Urinary bladder (tissue), 4 donors: ENCODE data around the gene CPA5. TPM values are rescaled to one million over a fixed set of nuclear protein-coding genes. Genes with fewer than 3 reads are reported as not detected.

ENCODE experiments used
- DNase-seq: peaks from one replicate; pipeline ENCODE4 v3.0.0-alpha.2; 2015; ENCODE audit errors: extremely low spot score
- H3K27ac ChIP-seq: one replicate; pipeline ENCODE4 v1.5.1; 2013; ENCODE audit warnings: low read depth, mild to moderate bottlenecking, moderate library complexity
- H3K36me3 ChIP-seq: one replicate; pipeline ENCODE4 v1.6.1; 2013; ENCODE audit warnings: mild to moderate bottlenecking, moderate library complexity; ENCODE audit not compliant: insufficient read depth
- H3K4me1 ChIP-seq: one replicate; pipeline ENCODE4 v1.6.1; 2013; ENCODE audit warnings: mild to moderate bottlenecking, moderate library complexity; ENCODE audit not compliant: insufficient read depth
- H3K4me3 ChIP-seq: one replicate; pipeline ENCODE4 v1.5.1; 2013; ENCODE audit warnings: low read depth, low read length
- WGBS: extraction: QIAGEN DNeasy Blood & Tissue Kit; methylation state at CpG from one replicate; pipeline ENCODE4 v1.1.7; 2013; 5-methylcytosine and 5-hydroxymethylcytosine counted together
- polyA plus RNA-seq: library from polyadenylated mRNA; stranded (reverse); fragments of 200-250 nt; gene quantifications from one replicate; pipeline ENCODE4 v1.2.3, GENCODE V29; 2013
- total RNA-seq: library from RNA; depleted of rRNA; stranded (reverse); fragments of >200 nt; gene quantifications from one replicate; pipeline ENCODE4 v1.2.3, GENCODE V29; 2014
- donor health status: healthy with polysubstance abuse.
- donor health status: healthy.

CPA5 gene
- total and polyA plus RNA-seq, 2 donors = 0.16 TPM; not detected in 1

DNA sequence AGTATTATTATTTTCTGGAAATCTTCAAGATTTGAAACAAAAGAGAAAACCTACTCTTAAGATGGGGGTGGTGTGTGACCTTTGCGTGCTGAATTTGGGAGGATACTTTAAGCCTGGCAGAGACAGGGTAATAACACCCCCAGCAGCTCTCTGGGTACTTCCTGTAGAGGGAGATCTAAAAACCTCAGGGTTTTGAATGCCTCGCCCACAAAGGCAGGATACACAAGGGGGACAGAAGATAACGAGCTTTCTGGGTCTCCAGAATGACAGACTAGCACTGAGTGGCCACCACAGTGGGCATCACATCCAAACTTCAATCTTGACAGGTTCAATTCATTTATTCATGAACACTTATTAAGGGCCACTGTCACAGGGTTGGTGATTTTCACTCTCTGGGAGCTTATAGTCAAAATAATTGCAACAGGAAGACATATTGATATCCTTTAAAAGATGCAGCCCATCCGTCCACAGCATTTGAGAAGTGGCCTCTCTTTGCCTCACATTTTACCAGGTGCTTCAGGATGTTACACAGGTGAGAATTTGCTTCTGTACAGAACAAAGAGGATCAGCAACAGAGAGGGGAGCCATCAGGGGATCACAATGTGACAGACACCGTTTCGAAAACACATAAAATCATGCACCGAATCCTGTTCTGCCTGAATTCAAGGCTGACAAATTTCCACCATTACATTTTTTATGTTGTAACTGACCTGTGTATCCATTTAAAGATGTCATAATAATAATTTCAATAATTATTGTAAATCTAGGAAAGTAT is 50.0 kb downstream of the CPA5 start:
- Histone ChIP-seq H3K4me1 (no peaks in the 10 kb centered on the region), H3K36me3 (no peaks in the 10 kb centered on the region), H3K4me3 (no peak overlapping the region), H3K27ac (no peak overlapping the region)
- no peak for DNase-seq
- 87% methylated on average over 7 of the region's 7 CpGs for WGBS

DNA sequence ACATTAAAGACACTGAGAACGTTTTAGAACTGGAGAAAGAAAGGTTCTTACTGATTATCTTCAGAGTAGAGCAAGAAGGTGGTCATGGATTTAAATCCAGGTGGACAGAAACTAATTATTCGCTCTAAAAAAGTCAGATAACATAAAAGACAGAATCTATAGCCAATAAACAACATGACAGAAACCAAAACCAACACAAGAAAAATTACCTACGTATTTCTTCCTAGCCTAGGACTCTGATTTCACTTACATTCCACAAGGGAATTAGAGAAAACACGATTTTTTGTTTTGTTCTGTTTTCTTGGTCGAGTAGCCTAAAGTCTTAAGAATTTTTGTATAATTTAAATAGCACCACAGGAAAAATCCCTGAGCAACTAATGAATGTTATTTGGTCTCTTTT is 50.8 kb downstream of the CPA5 start:
- no peaks in the 10 kb centered on the region for H3K4me1 ChIP-seq
- H3K36me3 ChIP-seq = no peaks in the 10 kb centered on the region
- WGBS = 73% methylated on average over 5 of the region's 5 CpGs
- H3K27ac ChIP-seq = no peak overlapping the region
- no peak overlapping the region for H3K4me3 ChIP-seq
- no peak for DNase-seq

DNA sequence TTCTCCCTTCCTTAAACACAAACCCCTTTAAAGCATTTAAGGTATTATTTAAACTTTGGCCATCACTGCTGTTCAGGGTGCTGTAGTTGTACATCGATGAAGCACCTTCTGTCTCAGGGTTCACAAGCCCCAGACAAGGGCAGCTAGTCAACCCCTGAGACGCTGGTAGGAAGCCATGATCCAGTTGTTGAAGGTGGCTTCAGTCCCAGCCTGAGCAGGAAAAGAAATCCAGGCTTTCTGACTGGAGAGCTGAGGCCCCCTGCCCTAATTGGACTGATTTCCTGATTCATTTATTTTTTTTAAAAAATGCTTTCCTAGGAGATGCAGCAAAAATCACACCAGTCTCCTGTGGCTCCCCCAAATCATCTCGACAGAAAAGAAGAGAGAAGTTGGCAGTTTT is 51.5 kb downstream of the CPA5 start:
- H3K4me3 ChIP-seq = no peak overlapping the region
- 56% methylated on average over 3 of the region's 3 CpGs for WGBS
- H3K27ac ChIP-seq = no peak overlapping the region
- H3K36me3 ChIP-seq = no peaks in the 10 kb centered on the region
- DNase-seq = no peak
- no peaks in the 10 kb centered on the region for H3K4me1 ChIP-seq

- no peak for DNase-seq
- no peaks in the 10 kb centered on the region for H3K36me3 ChIP-seq
- H3K4me1 ChIP-seq = no peaks in the 10 kb centered on the region
- H3K27ac ChIP-seq = no peak overlapping the region
- H3K4me3 ChIP-seq = no peak overlapping the region
- WGBS = 59% methylated on average over 7 of the region's 7 CpGs
Measured at GRCh38 chr7:130397051-130397757, 52.6 kb downstream of the CPA5 start.

GRCh38 chr7:130397758-130398073 is 53.1 kb downstream of the CPA5 start:
- WGBS = 86% methylated on average over 3 of the region's 3 CpGs
- Histone ChIP-seq H3K4me1 (no peaks in the 10 kb centered on the region), H3K4me3 (no peak overlapping the region), H3K36me3 (no peaks in the 10 kb centered on the region), H3K27ac (no peak overlapping the region)
- no peak for DNase-seq

DNA sequence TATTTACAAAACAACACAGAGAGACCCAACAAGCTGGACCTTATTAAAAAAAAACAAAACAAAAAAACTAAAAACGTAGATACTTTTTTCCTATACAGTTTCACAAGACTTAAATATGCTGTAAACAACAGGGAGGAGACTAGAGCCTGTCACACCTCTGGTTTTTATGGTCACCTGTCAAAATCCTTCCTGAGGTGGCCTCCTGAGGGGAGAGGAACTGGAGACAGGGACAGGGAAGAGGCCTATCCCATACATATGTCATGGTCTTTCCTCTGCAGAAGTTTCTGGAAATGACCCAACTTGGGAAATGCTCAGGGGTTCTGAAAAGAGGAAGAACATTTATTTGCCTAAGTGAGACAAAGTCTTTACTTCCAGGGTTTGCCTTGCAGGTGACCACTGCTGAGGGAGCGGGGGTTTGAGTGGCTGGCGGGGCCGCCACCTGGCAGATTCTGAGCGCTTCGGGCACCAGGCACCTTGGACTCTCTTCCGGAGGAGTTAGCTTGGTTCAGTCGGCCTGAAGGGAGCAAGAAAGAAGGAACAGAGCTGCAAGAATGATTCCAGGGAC is 54.0 kb downstream of the CPA5 start:
- H3K36me3 ChIP-seq = no peaks in the 10 kb centered on the region
- H3K4me1 ChIP-seq = no peaks in the 10 kb centered on the region
- no peak for DNase-seq
- H3K4me3 ChIP-seq = no peak overlapping the region
- 86% methylated on average over 8 of the region's 8 CpGs for WGBS
- no peak overlapping the region for H3K27ac ChIP-seq

- WGBS = 36% methylated on average over 4 of the region's 4 CpGs
- H3K36me3 ChIP-seq = no peaks in the 10 kb centered on the region
- H3K27ac ChIP-seq = no peak overlapping the region
- H3K4me3 ChIP-seq = no peak overlapping the region
- DNase-seq = no peak
- H3K4me1 ChIP-seq = no peaks in the 10 kb centered on the region
Measured at GRCh38 chr7:130400120-130400572, 55.5 kb downstream of the CPA5 start.

- WGBS = 93% methylated on average over 1 of the region's 1 CpG
- Histone ChIP-seq H3K36me3 (no peaks in the 10 kb centered on the region), H3K4me1 (no peaks in the 10 kb centered on the region), H3K4me3 (no peak overlapping the region), H3K27ac (no peak overlapping the region)
- DNase-seq = no peak
Measured at GRCh38 chr7:130401101-130401500, 56.5 kb downstream of the CPA5 start.

DNA sequence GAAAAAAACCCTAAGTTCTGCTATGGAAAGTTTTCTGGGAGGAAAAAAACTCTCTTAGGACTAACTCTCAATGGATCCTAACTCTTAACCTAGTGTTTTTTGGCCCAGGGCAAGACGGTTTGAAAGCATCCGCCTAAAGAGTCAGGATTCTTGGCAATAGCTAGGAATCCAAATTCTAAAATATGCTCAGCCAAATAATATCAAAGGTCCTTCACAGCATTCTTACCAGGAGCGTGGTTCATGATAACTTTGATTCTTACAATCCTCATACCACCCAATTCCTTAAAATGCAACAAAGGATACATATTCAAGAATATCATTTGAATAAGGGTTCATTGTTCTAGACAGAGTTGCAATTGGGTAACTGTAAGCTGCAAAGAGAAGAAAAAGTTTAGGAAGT is 57.0 kb downstream of the CPA5 start:
- WGBS = 73% methylated on average over 3 of the region's 3 CpGs
- Histone ChIP-seq H3K27ac (no peak overlapping the region), H3K36me3 (no peaks in the 10 kb centered on the region), H3K4me3 (no peak overlapping the region), H3K4me1 (no peaks in the 10 kb centered on the region)
- DNase-seq = no peak

GRCh38 chr7:130405003-130405402 is 60.4 kb downstream of the CPA5 start:
- 86% methylated on average over 2 of the region's 2 CpGs for WGBS
- Histone ChIP-seq H3K36me3 (no peaks in the 10 kb centered on the region), H3K4me1 (no peaks in the 10 kb centered on the region), H3K27ac (no peak overlapping the region), H3K4me3 (no peak overlapping the region)
- no peak for DNase-seq

- no peaks in the 10 kb centered on the region for H3K4me1 ChIP-seq
- 52% methylated on average over 3 of the region's 3 CpGs for WGBS
- no peak for DNase-seq
- no peak overlapping the region for H3K27ac ChIP-seq
- H3K4me3 ChIP-seq = no peak overlapping the region
- H3K36me3 ChIP-seq = no peaks in the 10 kb centered on the region
Measured at GRCh38 chr7:130409067-130409711, 64.6 kb downstream of the CPA5 start.

DNA sequence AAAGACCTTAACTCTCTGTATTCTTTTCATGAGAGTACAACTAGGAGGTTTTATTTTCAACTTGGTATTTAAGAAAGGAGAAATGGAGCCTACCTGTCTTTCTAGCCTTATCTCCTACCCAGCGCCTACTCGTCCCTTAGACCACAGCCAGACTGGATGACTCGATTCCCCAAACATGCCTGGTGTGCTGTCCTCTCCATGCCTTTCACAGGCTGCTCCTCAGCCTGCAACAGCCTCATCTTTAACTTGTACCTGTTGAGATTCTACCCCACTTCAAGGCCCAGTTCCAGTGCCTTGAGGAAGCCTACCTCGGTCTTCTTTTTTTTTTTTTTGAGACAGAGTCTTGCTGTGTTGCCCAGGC is 65.1 kb downstream of the CPA5 start:
- no peak for DNase-seq
- Histone ChIP-seq H3K36me3 (no peaks in the 10 kb centered on the region), H3K4me1 (no peaks in the 10 kb centered on the region), H3K4me3 (no peak overlapping the region), H3K27ac (no peak overlapping the region)
- WGBS = 77% methylated on average over 4 of the region's 4 CpGs

- Histone ChIP-seq H3K4me1 (no peaks in the 10 kb centered on the region), H3K27ac (no peak overlapping the region), H3K4me3 (no peak overlapping the region), H3K36me3 (no peaks in the 10 kb centered on the region)
- no peak for DNase-seq
- 70% methylated on average over 4 of the region's 4 CpGs for WGBS
Measured at GRCh38 chr7:130410868-130411541, 66.4 kb downstream of the CPA5 start.
